Choroid plexus epithelial cell (primary cell): Measurements from ENCODE around the gene TOM1.
A peak's percentile ranks its signal among the peaks of the same experiment; 100 is the strongest.

Experiments used
- DNase-seq: peaks from one replicate; pipeline ENCODE4 v3.0.0-alpha.2; 2010; ENCODE audit warnings: low read depth
- H3K4me3 ChIP-seq: 2 replicates; pipeline ENCODE4 v1.5.1; 2011; ENCODE audit warnings: low read depth, mild to moderate bottlenecking, control low read depth, low read length, moderate library complexity
- CTCF ChIP-seq: conservative IDR thresholded peaks from 2 replicates; pipeline ENCODE4 v1.5.1; 2011; ENCODE audit warnings: low read depth, mild to moderate bottlenecking, control low read depth, inconsistent platforms, low read length, moderate library complexity

Gene TOM1

GRCh38 chr22:35384975-35385588, 85.4 kb downstream of the TOM1 start:
- no peak overlapping the region for H3K4me3 ChIP-seq

GRCh38 chr22:35386670-35387288, 87.1 kb downstream of the TOM1 start:
- DNase-seq: no peak
- no peak overlapping the region for H3K4me3 ChIP-seq
- TF ChIP-seq CTCF: no peak

More at GRCh38 chr22:35384975-35385588, 85.4 kb downstream of the TOM1 start:
- TF ChIP-seq CTCF: no peak
- no peak for DNase-seq

GRCh38 chr22:35390933-35391332, 91.2 kb downstream of the TOM1 start:
- no peak for TF ChIP-seq CTCF
- DNase-seq: no peak

GRCh38 chr22:35392357-35392756, 92.7 kb downstream of the TOM1 start:
- no peak for TF ChIP-seq CTCF
- no peak overlapping the region for H3K4me3 ChIP-seq
- DNase-seq: no peak

More at GRCh38 chr22:35390933-35391332, 91.2 kb downstream of the TOM1 start:
- H3K4me3 ChIP-seq: no peak overlapping the region

GRCh38 chr22:35393116-35394010, 93.7 kb downstream of the TOM1 start:
- no peak overlapping the region for H3K4me3 ChIP-seq
- DNase-seq: no peak
- no peak for TF ChIP-seq CTCF

- H3K4me3 ChIP-seq: no peak overlapping the region
- TF ChIP-seq CTCF: no peak
- peak; percentile 48 for DNase-seq
Observed at GRCh38 chr22:35394011-35394312, 94.3 kb downstream of the TOM1 start.
